ENCODE data around the gene HLA-DOA. TPM values are rescaled to one million over a fixed set of nuclear protein-coding genes. Genes with fewer than 3 reads are reported as not detected.

HLA-DOA gene
- total and polyA plus RNA-seq, 5 experiments from 2014 or later = 26.4 to 61.0 (median 50.7) TPM

DNA sequence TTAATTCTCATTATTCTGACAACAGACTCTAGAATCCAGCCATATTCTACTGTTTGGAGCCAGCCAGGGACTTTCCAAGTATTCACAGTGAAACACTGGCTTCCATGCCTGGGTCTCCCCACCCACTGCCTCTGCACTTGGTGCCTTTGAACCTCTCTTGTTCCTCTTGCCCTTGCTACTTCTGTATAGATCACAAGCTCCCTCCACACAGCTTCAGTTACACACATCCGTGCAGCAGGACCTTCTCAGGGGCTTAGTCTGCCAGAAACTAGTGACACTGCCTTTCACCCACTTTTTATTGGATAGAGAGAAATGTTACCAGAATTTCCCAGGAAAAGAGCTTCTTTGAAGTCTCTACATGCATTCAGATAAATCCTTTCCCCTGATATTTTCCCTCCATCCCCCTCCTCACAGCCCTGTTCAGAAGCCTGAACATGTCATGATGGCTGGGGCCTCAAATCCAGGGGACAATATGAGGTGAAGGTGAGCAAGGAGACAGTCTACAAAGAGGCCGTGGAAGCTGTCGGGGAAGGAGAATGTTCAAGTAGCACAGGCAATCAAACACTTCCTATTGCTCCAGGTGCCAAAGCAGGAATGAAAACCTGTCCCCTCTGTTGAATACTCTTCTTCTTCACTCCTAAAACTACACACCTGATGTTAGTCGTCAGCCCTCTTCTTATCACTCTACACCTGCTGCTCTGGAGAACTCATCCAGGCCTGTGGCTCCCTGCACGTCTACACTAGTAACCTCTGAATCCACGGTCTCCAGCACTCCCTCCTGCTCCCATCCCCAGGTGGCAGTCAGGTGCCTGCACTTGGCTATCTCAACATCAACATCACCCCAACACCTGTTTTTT lies 20.2 kb upstream of the HLA-DOA start:
- DNase-seq (no peak), ATAC-seq (peak; percentile 51 to 72)
- Mint-ChIP-seq H3K9me3 (peaks cover 0 to 5% (median 2%) of the 10 kb centered on the region in 9 donors), H3K27ac (peak overlapping the region in 3 of 10 donors; percentile 71 to 87 (median 84)), H3K36me3 (peaks cover 0 to 2% (median 1%) of the 10 kb centered on the region in 3 donors), H3K4me1 (peaks cover 0 to 36% (median 3%) of the 10 kb centered on the region in 4 donors), H3K4me3 (peak overlapping the region in 1 of 10 donors; percentile 59), H3K27me3 (peaks cover 0 to 20% (median 8%) of the 10 kb centered on the region in 5 donors)
- POLR2A ChIA-PET = interaction anchor here (0.9 kb wide), 1 partner anchor 58 kb away, joined by 3 read pairs; no protein-coding TSS in a partner anchor

DNA sequence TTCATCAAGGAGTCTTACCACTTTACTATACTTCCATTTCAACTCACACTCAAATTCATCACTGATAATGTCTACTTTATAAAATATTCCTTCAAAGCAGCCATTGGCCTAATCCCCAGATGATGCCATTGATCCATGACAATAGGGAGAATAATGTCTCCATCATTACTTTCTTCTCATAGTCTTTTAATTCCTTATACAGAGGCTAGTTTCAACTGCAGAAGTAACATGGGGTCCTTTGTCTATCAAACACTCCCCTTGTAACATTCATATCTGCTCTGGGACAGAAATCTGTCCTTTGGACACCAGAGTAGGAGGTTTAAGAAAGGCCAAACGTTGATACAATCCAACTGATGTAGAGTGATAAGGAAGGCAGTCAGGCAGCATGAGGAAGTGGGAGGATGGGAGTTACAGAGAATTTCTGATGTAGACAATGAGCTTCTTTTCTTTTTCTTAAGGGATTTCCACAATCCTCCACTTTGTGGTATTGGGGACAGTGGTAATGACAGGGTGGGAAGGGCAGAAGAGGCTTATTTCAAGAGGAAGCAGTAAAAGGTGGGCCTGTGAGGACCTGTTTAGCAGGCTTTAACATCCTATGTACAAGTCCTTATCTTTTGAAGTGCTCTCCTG lies 18.9 kb upstream of the HLA-DOA start:
- no peaks in the 10 kb centered on the region for H3K36me3 Mint-ChIP-seq
- no peaks in the 10 kb centered on the region for H3K9me3 Mint-ChIP-seq
- peak overlapping the region in 2 of 10 donors; percentile 16 to 77 for H3K27ac Mint-ChIP-seq
- peaks cover 0 to 14% (median 0%) of the 10 kb centered on the region in 5 donors for H3K27me3 Mint-ChIP-seq
- H3K4me3 Mint-ChIP-seq = peak overlapping the region in 1 of 10 donors; percentile 7
- DNase-seq (no peak), ATAC-seq (no peak)
- POLR2A ChIA-PET = interaction anchor here (1.3 kb wide), 1 partner anchor 45 kb away, joined by 5 read pairs; the partner anchor contains the start of gene HLA-DPA1
- H3K4me1 Mint-ChIP-seq = peaks cover 0 to 36% (median 3%) of the 10 kb centered on the region in 4 donors

DNA sequence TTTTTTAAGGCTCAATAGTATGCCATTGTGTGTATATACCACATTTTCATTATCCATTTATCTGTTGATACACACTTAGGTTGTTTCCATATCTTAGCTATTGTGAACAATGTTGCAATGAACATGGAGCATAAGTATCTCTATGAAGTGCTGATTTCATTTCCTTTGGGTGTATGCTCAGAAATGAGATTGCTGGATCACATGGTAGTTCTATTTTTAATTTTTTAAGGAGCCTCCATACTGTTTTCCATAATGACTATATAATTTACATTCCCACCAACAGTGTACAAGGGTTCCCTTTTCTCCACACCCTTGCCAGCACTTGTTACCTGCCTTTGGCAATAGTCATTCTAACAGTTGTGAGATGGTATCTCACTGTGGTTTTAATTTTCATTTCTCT lies 15.1 kb upstream of the HLA-DOA start:
- POLR2A ChIA-PET = interaction anchor here (0.7 kb wide), 1 partner anchor 52 kb away, joined by 3 read pairs; no protein-coding TSS in a partner anchor
- ATAC-seq = no peak
- H3K27me3 Mint-ChIP-seq = peaks cover 0 to 4% (median 0%) of the 10 kb centered on the region in 5 donors
- no peaks in the 10 kb centered on the region for H3K36me3 Mint-ChIP-seq
- no peak overlapping the region for H3K4me3 Mint-ChIP-seq
- H3K4me1 Mint-ChIP-seq = peaks cover 7 to 30% (median 10%) of the 10 kb centered on the region in 4 donors
- no peak overlapping the region for H3K27ac Mint-ChIP-seq
- H3K9me3 Mint-ChIP-seq = no peaks in the 10 kb centered on the region
- DNase-seq = no peak

DNA sequence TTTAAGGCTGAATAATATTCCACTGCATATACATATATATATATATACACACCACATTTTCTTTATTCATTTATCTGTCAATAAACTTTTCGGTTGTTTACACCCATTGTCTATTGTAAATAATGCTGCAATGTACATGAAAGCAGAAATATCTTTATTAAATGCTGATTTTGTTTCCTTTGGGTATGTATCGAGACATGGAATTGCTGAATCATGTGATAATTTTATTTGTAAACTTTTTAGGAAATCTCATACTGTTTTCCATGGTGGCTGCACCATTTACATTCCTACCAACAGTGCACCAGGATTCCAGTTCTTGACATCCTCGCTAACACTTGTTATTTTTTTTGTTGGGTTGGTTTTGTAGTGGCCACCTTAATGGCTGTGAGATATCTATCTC lies 14.1 kb upstream of the HLA-DOA start:
- Mint-ChIP-seq H3K4me1 (peaks cover 12 to 31% (median 17%) of the 10 kb centered on the region in 4 donors), H3K9me3 (no peaks in the 10 kb centered on the region), H3K27me3 (no peaks in the 10 kb centered on the region), H3K27ac (no peak overlapping the region), H3K36me3 (no peaks in the 10 kb centered on the region), H3K4me3 (no peak overlapping the region)
- DNase-seq (no peak), ATAC-seq (no peak)
- POLR2A ChIA-PET = no interaction called here

DNA sequence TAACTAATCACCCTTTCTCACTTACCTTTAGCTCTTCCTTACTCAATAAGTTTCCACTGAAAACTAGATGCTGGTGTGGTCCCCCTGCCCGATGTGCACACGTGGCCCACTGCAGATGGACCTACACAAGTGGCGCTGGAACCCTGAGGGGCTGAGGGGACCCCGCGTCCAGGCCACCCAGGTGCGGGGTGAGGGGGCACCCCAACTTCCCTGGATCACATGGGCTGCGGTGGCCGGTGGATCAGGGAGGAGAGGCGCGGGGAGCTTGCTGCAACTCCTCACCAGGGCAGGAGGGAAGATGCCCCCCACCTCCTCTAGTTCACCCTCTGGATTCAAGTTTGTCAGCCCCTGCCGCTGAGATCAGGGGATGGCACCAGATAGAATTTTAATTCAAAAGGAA lies 12.5 kb upstream of the HLA-DOA start:
- DNase-seq = no peak
- H3K9me3 Mint-ChIP-seq = no peaks in the 10 kb centered on the region
- no peaks in the 10 kb centered on the region for H3K36me3 Mint-ChIP-seq
- ATAC-seq = no peak
- no peak overlapping the region for H3K4me3 Mint-ChIP-seq
- POLR2A ChIA-PET = no interaction called here
- peaks cover 0 to 2% (median 0%) of the 10 kb centered on the region in 5 donors for H3K27me3 Mint-ChIP-seq
- peaks cover 22 to 38% (median 30%) of the 10 kb centered on the region in 4 donors for H3K4me1 Mint-ChIP-seq
- no peak overlapping the region for H3K27ac Mint-ChIP-seq

DNA sequence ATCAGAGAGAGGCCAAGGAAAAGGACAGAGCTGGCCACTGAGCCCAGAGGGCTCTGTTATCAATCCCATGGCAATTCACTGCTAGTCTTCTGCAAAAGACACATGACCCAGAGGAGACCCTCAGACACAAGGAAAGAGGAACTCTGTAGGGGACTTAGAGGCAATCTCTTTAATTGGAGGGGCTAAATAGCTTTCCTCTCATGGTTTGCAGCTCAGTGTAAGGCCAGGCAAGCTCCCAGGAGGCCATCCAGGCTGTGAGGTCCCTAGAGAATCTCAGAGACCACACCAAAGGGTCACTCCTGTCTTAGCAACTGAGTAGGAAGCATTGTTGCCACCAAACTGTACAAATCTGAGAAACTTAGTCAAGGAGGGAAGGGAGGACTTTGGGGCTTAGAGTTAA lies 10.0 kb upstream of the HLA-DOA start:
- peaks cover 0 to 3% (median 0%) of the 10 kb centered on the region in 5 donors for H3K27me3 Mint-ChIP-seq
- ATAC-seq = peak in 1 of 2 donors; percentile 18
- peak overlapping the region; percentile 3 to 87 (median 81) for H3K4me3 Mint-ChIP-seq
- no peaks in the 10 kb centered on the region for H3K36me3 Mint-ChIP-seq
- H3K4me1 Mint-ChIP-seq = peaks cover 26 to 56% (median 36%) of the 10 kb centered on the region in 4 donors
- no peaks in the 10 kb centered on the region for H3K9me3 Mint-ChIP-seq
- DNase-seq = no peak
- H3K27ac Mint-ChIP-seq = peak overlapping the region; percentile 9 to 94 (median 84)
- POLR2A ChIA-PET = no interaction called here

DNA sequence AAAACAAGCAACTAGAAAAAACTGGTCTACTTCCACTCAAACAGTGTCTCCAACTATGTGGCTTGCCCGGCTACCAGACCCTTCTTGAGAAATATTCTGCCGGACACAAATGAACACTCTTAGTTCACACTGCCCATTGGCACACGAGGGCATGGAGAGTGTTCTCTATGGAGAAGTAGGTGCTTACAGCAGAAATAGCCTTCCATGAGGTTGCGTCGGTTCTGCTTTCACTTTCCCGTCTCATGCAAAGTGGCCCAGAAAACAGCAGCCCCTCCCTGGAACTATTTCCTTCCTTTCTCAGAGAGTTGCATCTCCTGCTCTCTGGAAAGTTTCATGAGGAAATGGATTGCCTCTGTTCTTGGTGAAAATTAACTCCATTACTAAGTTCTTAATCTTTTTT lies 9.5 kb upstream of the HLA-DOA start:
- ATAC-seq (peak; percentile 52 to 81), DNase-seq (peak in 3 of 10 donors; percentile 43 to 58 (median 52))
- H3K27me3 Mint-ChIP-seq = peaks cover 0 to 3% (median 0%) of the 10 kb centered on the region in 5 donors
- H3K4me1 Mint-ChIP-seq = peaks cover 26 to 56% (median 36%) of the 10 kb centered on the region in 4 donors
- POLR2A ChIA-PET = no interaction called here
- H3K36me3 Mint-ChIP-seq = no peaks in the 10 kb centered on the region
- H3K27ac Mint-ChIP-seq = peak overlapping the region; percentile 51 to 94 (median 86)
- H3K4me3 Mint-ChIP-seq = peak overlapping the region in 9 of 10 donors; percentile 52 to 87 (median 81)
- no peaks in the 10 kb centered on the region for H3K9me3 Mint-ChIP-seq

DNA sequence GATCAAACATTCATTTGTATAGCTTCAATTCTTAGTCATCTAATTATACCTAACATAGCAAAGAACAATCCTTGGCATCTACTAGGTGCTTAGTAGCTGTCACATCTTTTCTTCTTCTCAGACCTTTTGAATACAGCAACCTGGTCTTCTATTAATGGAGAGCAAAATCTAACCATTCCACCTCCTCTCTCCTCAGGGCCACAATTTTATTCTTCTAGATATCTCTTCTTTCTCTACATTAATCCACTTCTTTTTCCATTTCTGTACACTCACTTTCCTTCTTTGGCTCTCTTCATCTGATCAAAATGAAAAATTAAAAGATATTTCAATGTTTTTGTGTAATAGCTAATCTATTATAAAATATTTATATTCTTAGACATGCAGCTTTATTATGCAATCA lies 9.0 kb upstream of the HLA-DOA start:
- POLR2A ChIA-PET = interaction anchor here (0.9 kb wide), 1 partner anchor 174 kb away, joined by 4 read pairs; no protein-coding TSS in a partner anchor
- H3K4me3 Mint-ChIP-seq = peak overlapping the region in 6 of 10 donors; percentile 12 to 68 (median 36)
- H3K9me3 Mint-ChIP-seq = no peaks in the 10 kb centered on the region
- DNase-seq = no peak
- peaks cover 26 to 56% (median 36%) of the 10 kb centered on the region in 4 donors for H3K4me1 Mint-ChIP-seq
- peak overlapping the region in 6 of 10 donors; percentile 5 to 86 (median 72) for H3K27ac Mint-ChIP-seq
- H3K36me3 Mint-ChIP-seq = no peaks in the 10 kb centered on the region
- H3K27me3 Mint-ChIP-seq = peaks cover 0 to 3% (median 0%) of the 10 kb centered on the region in 5 donors
- ATAC-seq = no peak

DNA sequence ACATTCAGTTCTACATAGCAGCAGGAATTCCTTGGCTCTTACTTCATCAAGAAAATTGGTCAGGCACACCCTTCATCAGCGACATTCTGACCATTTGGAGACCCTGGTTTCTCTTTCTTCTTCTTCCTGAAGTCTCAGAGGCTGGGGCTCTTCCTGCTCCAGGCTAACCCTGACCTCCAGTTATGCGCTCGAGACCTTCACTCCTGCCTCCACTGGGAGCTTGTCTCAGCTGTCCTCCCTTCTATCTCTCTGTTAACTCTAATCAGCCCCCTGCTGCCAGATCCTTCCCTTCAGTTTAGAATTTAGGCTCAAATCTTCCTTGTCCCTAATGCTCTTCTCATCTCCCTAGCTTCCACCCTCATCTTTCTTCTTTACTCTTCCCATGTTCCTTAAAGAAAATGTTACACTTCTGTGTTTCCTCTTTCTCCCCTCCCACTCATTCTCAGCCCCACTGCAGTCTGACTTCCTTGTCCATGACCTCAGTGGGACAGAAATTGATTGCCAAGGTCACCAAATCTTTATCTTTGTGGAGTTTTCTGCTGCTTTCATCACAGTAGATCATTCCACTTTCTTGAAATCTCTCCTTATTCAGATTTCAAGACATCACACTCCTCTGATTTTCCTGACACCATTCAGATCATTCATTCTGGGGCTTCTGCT lies 8.4 kb upstream of the HLA-DOA start:
- H3K4me3 Mint-ChIP-seq = peak overlapping the region in 5 of 10 donors; percentile 18 to 64 (median 30)
- H3K27ac Mint-ChIP-seq = peak overlapping the region in 5 of 10 donors; percentile 1 to 86 (median 58)
- peaks cover 0 to 3% (median 0%) of the 10 kb centered on the region in 5 donors for H3K27me3 Mint-ChIP-seq
- POLR2A ChIA-PET = interaction anchor here (0.9 kb wide), 1 partner anchor 173 kb away, joined by 4 read pairs; no protein-coding TSS in a partner anchor
- H3K4me1 Mint-ChIP-seq = peaks cover 26 to 56% (median 36%) of the 10 kb centered on the region in 4 donors
- ATAC-seq = no peak
- H3K9me3 Mint-ChIP-seq = no peaks in the 10 kb centered on the region
- DNase-seq = no peak
- no peaks in the 10 kb centered on the region for H3K36me3 Mint-ChIP-seq

DNA sequence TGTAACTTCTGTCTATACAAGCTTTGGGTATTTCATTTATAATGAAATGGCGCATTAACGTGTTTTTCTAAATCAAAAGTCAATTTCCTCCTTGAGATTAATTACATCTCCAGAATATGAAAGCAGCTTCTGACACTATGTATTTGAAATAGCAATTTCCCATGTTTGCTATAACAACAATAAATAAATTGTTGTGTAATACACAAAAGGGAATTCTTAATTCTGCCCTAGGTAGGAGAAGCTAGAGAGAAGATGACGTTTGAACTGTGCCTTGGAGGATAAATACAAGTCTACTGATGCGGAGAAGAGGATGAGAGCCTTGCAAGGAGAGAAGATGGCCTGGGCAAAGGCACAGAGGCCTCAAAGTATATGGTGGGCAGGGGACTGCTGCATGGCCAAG lies 7.6 kb upstream of the HLA-DOA start:
- no peak overlapping the region for H3K4me3 Mint-ChIP-seq
- no peaks in the 10 kb centered on the region for H3K9me3 Mint-ChIP-seq
- POLR2A ChIA-PET = interaction anchor here (0.6 kb wide), 3 partner anchors 57 to 577 kb away, joined by 3 to 6 read pairs (median 5); partner anchors contain the start of gene HLA-DPA1
- DNase-seq (no peak), ATAC-seq (no peak)
- peaks cover 26 to 56% (median 36%) of the 10 kb centered on the region in 4 donors for H3K4me1 Mint-ChIP-seq
- H3K27ac Mint-ChIP-seq = peak overlapping the region in 1 of 10 donors; percentile 86
- H3K36me3 Mint-ChIP-seq = no peaks in the 10 kb centered on the region
- peaks cover 0 to 3% (median 0%) of the 10 kb centered on the region in 5 donors for H3K27me3 Mint-ChIP-seq

DNA sequence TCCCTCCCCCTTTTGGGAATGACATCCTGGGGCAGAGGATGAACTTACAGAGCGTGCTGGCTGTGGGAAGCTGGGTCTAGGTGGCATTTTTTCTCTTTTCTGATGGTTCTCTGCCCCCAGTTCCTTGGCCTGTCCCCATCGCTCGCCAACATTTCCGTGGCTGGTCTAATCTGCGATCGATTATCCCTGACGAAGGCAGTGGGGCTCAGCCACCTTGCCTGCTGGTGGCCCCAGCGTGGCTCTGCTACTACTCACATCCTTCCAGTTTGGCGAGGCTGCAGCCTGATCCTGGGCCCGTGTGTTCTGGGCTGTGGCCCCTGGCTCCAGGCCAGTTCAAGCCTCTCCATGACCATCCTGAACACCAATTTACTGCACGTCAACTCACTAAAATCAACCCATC lies 6.4 kb upstream of the HLA-DOA start:
- DNase-seq = no peak
- POLR2A ChIA-PET = interaction anchor here (1.4 to 2.1 kb wide), 2 partner anchors 44 to 233 kb away, joined by 4 to 9 read pairs; no protein-coding TSS in a partner anchor
- Mint-ChIP-seq H3K27me3 (peaks cover 0 to 3% (median 0%) of the 10 kb centered on the region in 5 donors), H3K9me3 (no peaks in the 10 kb centered on the region), H3K4me1 (peaks cover 26 to 55% (median 37%) of the 10 kb centered on the region in 4 donors), H3K36me3 (no peaks in the 10 kb centered on the region), H3K27ac (peak overlapping the region in 1 of 10 donors; percentile 86), H3K4me3 (no peak overlapping the region)
- ATAC-seq = no peak
